SK-N-SH treated with all-trans-retinoic acid at 6 μM for 48 hours (cell line): Measurements from ENCODE around the gene RGS7BP.

Source experiments
- ARNTL ChIP-seq: fragments of 450-650 bp; formaldehyde crosslinking; IDR thresholded peaks from 2 replicates; pipeline ENCODE4 v1.5.0; 2020; ENCODE audit warnings: low read depth, mild to moderate bottlenecking, moderate library complexity, borderline replicate concordance
- CSRNP3 ChIP-seq: fragments of 250-450 bp; sonication (Bioruptor Pico); IDR thresholded peaks from 2 replicates; pipeline ENCODE4 v1.5.1; 2021; ENCODE audit warnings: mild to moderate bottlenecking, moderate library complexity
- ESRRG ChIP-seq: fragments of 250-450 bp; sonication (Bioruptor Pico); IDR thresholded peaks from 2 replicates; pipeline ENCODE4 v1.6.1; 2021; ENCODE audit warnings: mild to moderate bottlenecking
- PATZ1 ChIP-seq: fragments of 250-450 bp; sonication (Bioruptor Pico); IDR thresholded peaks from 2 replicates; pipeline ENCODE4 v1.8.0; 2020; ENCODE audit warnings: mild to moderate bottlenecking, moderate library complexity, borderline replicate concordance
- TOX ChIP-seq: fragments of 250-450 bp; sonication (Bioruptor Pico); IDR thresholded peaks from 2 replicates; pipeline ENCODE4 v1.8.0; 2021; ENCODE audit warnings: mild to moderate bottlenecking, moderate library complexity, borderline replicate concordance
- ZFP30 ChIP-seq: fragments of 450-650 bp; formaldehyde crosslinking; IDR thresholded peaks from 2 replicates; pipeline ENCODE4 v1.5.0; 2022; ENCODE audit warnings: mild to moderate bottlenecking, moderate library complexity
- TF ChIP-seq, protein P1 (sequence below): fragments of 250-450 bp; sonication (Bioruptor Pico); IDR thresholded peaks from 2 replicates; pipeline ENCODE4 v1.5.0; 2020; ENCODE audit warnings: mild to moderate bottlenecking, moderate library complexity
- TF ChIP-seq, protein P2 (sequence below): fragments of 250-450 bp; sonication (Bioruptor Pico); IDR thresholded peaks from 2 replicates; pipeline ENCODE4 v1.5.1; 2020; ENCODE audit warnings: low read depth, mild to moderate bottlenecking, moderate library complexity

DNA sequence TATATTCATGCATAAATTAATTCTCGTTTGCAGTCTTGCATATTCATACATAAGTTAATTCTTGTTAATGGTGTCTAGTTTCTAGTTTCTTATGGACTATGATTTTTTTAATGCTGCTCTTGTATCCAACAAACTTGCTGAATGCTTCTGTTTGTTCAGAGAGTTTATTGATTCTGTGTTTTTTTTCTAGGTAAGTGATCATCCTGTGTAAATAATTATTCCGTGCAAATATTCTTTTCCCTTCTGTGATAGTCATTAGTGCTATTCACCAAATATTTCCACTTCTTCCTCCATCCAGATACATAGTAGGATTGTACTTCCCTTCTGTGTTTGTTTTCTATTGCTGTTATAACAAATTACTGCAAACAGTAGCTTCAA is 148.7 kb downstream of the RGS7BP start:
- TF ChIP-seq PATZ1 (no peak), TOX (CRISPR knock-in tag) (no peak), ZFP30 (CRISPR knock-in tag) (no peak), ESRRG (CRISPR knock-in tag) (no peak), CSRNP3 (CRISPR knock-in tag) (no peak), ARNTL (CRISPR knock-in tag) (no peak)
- TF ChIP-seq, protein P1, sequence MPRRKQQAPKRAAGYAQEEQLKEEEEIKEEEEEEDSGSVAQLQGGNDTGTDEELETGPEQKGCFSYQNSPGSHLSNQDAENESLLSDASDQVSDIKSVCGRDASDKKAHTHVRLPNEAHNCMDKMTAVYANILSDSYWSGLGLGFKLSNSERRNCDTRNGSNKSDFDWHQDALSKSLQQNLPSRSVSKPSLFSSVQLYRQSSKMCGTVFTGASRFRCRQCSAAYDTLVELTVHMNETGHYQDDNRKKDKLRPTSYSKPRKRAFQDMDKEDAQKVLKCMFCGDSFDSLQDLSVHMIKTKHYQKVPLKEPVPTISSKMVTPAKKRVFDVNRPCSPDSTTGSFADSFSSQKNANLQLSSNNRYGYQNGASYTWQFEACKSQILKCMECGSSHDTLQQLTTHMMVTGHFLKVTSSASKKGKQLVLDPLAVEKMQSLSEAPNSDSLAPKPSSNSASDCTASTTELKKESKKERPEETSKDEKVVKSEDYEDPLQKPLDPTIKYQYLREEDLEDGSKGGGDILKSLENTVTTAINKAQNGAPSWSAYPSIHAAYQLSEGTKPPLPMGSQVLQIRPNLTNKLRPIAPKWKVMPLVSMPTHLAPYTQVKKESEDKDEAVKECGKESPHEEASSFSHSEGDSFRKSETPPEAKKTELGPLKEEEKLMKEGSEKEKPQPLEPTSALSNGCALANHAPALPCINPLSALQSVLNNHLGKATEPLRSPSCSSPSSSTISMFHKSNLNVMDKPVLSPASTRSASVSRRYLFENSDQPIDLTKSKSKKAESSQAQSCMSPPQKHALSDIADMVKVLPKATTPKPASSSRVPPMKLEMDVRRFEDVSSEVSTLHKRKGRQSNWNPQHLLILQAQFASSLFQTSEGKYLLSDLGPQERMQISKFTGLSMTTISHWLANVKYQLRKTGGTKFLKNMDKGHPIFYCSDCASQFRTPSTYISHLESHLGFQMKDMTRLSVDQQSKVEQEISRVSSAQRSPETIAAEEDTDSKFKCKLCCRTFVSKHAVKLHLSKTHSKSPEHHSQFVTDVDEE (CRISPR knock-in tag) = no peak
- TF ChIP-seq, protein P2, sequence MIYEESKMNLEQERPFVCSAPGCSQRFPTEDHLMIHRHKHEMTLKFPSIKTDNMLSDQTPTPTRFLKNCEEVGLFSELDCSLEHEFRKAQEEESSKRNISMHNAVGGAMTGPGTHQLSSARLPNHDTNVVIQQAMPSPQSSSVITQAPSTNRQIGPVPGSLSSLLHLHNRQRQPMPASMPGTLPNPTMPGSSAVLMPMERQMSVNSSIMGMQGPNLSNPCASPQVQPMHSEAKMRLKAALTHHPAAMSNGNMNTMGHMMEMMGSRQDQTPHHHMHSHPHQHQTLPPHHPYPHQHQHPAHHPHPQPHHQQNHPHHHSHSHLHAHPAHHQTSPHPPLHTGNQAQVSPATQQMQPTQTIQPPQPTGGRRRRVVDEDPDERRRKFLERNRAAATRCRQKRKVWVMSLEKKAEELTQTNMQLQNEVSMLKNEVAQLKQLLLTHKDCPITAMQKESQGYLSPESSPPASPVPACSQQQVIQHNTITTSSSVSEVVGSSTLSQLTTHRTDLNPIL (CRISPR knock-in tag) = no peak
